ENCODE measurements around the gene ZBTB34.

ZBTB34 gene

DNA sequence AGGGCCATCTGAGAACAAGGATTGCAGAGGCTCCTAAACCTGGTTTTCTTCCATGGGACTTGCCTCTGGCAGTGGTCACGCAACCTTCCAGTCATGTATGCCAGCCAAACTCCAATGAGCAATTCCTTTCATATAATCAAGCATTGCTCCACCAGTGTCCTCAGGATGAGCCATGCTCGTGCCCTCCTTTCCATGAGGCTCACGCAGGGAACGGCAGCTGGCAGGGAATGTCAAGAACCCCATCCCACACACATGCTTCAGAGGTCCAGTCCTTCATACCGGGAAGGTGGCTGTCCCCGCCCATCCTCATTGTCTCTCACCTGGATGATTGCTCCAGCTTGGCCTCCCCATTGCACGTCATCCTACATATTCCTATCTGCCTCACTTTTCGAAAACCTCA is 13.4 kb upstream of the ZBTB34 start:
- DNase-seq: no peak

DNA sequence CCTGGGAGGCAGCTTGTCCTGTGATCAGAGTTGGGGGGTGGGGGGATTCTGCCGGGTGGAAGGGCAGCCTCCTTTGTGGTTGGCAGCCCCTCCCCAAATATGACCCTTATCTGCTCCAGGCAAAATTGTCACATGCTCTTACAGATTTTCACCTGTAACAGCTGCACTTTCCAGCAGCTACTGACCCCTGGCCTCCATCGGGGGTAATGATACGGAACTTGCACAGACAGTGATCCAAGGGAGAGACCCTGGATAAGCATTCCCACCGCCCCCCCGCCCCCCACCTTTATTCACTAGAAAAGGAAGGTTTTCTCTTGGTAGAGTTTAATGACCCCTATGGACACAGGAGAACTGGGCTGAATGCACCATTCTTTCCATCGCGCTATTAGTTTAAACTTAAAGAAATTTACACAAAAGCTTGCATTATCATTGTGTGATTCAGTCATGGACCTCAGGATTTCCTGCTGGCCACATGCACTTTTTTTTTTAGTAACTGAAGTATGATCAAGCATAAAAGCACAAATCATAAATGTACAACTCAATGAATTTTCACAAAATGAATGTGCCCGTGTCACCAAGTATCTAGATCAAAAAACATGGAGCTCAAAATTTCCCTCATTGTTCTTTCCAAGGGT is 10.7 kb upstream of the ZBTB34 start:
- DNase-seq: no peak

DNA sequence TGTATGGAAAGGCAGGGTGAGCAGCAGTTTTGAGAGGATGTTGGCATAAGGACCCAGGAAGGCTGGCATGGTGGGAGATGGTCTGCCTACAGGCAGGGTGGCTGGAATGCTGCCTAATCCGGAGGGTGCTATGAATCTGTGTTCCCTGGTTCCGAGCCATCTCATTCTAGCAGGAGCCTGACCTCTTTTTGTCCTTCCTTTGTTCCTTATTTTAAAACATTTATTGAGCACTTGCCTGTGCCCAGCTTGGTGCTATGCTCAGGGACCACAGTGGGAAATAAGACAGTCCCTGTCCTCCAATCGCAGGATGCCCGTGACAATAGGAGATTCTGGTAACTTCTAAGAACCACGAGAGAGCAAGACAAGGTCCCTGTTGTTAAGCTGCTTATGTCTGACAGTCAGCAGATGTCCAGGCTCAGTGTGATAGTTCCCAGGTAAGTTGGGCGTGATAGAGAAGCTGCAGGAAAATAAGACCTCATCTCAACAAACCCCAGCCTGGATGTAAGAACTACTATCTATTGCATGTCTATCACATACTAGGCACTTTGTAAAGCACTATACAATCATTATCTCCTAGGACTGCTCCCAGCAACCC is 9.1 kb upstream of the ZBTB34 start:
- no peak for DNase-seq

- DNase-seq: no peak
These were observed 8.3 kb upstream of the ZBTB34 start for GRCh38 chr9:126852086-126852688.

DNA sequence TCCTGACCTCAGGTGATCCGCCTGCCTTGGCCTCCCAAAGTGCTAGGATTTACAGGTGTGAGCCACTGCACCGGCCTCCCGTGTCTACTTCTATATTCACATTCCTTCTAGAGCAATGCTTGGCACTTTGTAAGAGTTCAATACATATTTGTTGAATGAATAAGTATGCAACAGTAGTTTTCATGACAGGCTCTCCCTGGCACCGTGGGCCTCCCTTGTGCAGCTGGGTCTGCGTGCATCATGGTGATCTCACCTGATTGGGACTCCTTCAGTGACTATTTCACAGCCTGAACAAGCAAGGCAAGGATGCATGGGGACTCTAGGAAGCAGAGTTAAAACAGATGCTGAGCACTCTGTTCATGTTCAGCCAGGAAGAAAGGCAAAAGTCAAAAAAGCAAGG is 6.8 kb upstream of the ZBTB34 start:
- no peak for DNase-seq

DNA sequence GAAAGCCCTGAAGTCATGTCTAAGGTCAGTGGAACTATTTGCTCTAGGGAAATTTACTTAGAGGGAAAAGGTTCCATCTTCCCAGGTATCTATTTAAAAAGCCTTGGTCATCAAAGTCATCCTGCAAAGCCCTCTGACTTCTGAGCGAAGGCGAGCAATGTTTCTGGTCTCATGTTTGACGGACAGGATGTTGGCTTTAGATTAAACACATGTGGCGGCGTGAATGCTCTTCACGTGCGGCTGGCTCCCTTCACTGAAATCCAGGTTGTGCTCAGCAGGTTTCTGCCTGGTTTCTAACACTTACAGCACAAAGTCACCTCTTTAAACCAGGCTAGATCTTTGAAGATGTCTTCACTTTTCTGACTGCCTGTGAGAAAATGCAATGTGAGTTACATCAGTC is 5.7 kb upstream of the ZBTB34 start:
- no peak for DNase-seq

- no peak for DNase-seq
These were observed 4.0 kb upstream of the ZBTB34 start for GRCh38 chr9:126856326-126856877.

DNA sequence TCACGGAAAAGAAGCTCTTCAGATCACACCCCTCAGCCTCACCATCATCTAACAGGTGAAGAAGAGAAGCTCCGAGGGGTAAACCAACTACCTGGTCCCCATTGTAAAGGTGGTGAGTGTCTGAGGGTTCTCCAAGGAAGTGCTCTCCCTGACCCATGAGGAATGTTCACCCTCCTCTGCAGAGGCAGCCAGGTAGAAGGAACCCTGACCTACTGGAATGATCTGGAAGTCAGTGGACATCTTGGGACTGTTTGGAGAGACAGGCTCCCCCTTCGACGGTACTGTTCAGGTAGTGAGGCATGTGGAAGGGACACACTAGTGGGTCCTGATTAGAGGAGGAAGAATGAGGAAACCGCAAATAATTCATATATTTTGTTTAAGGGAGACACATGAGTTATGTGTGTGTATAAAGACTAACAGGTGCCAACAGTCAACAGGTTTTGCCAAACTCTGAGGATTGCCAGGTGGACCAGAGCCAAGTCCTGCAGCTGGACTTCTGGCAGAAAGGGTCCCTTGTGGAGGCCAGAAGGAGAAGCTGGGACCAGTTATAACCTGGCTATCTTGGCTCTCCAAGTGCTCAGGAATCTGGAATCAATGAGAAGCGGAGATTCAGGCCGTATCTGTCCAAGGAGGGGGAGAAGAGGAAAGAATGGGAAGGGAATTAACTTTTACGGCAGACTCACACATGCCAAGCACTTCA is 3.0 kb upstream of the ZBTB34 start:
- DNase-seq: no peak

DNA sequence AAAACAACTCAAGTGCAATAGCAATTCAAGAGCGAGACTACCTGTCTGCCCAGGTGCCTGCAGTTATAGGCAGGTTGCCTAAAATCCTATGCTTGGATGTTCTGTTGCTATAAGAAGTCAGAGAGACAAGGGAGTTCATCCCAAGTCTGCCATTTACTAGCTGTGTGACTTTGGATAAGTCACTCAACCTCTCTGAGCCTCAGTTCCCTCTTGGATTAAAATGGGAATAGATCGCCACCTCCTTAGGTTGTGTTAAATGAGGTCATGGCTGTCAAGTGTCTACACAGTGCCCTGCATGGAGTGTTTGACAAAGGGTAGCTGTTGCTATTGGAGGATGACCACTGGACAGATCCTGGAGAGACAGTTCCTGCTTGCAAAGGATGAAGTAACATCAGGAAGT is 1.3 kb upstream of the ZBTB34 start:
- no peak for DNase-seq

DNA sequence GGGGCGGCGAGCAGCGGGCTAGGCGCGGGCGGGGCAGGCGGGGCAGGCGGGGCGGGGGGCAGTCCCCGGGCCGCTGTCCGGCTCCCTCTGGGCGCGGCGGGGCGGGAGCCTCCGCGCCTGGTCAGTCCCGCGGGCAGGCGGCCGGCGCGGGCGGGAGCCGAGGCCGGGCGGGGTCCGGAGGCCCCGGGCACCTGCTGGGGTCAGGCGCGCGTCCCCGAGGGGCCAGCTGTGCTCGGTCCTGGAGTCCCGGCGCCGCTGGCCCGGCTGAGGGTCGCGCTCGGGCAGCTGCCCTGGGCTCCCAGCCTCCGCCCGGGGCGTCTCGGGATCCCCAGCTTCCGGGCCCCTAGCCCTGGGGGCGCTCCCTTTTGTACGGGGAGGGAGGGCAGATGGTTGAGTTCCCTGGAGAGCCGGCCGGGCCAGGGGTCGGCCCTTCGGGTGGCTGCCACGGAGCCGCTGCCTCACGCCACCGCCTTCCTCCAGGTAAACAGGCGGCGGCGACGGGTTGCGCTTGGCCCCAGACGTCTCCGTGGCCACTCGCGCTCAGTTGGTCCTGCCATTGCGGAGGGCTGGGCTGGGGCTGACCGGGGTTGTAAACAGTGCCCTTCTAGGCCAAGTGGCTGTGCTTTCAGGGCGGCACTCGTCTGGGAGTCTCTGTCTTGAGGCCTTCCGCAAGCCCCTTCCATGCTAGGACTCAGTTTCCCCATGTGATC is 473 bp downstream of the ZBTB34 start:
- no peak for DNase-seq

- no peak for DNase-seq
These were observed 1.3 kb downstream of the ZBTB34 start for GRCh38 chr9:126861707-126862103.

- no peak for DNase-seq
These were observed 1.8 kb downstream of the ZBTB34 start for GRCh38 chr9:126862104-126862761.

DNA sequence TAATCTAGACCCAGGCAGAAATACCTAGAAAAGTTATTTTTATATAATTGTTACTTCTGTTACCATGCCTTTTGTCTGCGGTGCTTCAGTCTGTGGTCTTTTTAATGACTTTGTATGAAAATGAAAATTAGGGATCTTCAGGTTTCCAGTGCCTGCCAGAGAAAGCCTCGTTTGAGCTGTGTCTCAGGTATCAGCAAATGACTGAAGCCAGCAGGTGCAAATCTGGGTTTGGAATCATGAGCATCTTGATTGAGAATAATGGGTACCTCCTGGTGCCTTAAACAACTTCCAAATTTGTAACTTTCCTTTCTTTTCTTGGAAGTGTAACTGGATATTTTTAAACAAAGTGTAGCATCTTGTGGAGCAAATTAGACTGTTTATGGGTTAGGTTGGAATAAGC is 4.3 kb downstream of the ZBTB34 start:
- DNase-seq: no peak

DNA sequence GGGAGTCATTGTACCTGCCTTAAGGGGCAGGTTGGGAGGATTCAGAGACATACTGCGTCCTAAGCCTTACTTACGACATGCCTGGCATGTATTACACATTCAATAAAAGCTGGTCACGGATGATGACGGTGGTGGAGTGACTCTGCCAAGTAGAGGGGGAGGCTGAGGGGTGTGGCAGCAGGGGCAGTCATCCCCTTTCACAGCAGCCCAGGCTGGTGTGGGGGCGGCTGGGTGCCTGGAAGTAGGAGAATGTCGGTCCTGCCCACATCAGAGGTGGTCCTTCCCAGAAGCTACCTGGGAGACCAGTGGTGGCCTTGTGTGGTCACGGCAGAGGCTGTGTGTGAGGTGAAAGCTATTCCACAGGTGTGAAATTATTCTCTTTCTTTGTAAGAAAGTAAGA is 8.9 kb downstream of the ZBTB34 start:
- no peak for DNase-seq

- DNase-seq: no peak
These were observed 12.1 kb downstream of the ZBTB34 start for GRCh38 chr9:126872516-126872915.

DNA sequence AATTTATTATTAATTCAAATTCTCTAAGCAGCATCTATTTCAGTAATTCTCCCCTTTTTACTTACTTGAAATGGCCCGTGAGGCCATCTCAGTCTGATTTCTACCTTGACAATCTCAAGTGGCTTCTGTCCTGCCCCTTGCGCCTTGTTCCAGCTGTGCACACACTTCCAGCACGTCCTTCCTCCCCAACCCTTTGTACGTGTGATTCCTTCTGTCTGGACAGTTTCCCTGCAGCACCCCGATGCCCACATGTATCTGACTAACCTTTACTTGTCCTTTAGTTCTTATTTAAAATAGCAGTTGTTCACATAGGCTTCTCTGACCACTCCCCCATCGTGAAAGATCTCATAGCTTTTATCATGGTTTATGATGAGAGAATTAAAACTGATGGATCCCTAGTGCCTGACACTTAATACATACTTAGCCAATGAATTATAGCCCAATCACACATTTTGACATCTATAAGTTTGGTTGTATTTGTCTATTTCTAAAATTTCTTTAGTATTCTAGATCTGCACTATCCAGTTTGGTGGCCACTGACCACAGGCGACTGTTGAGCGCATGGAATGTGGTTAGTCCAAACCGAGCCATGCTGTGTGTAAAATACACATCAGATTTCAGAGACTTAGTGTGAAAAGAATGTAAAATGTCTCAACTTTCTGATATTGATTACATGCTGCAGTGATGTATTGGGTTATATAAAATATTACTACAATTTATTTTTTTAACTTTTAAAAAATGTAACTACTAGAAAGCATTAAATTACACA is 14.3 kb downstream of the ZBTB34 start:
- DNase-seq: no peak

- DNase-seq: no peak
These were observed 15.5 kb downstream of the ZBTB34 start for GRCh38 chr9:126875756-126876510.

DNA sequence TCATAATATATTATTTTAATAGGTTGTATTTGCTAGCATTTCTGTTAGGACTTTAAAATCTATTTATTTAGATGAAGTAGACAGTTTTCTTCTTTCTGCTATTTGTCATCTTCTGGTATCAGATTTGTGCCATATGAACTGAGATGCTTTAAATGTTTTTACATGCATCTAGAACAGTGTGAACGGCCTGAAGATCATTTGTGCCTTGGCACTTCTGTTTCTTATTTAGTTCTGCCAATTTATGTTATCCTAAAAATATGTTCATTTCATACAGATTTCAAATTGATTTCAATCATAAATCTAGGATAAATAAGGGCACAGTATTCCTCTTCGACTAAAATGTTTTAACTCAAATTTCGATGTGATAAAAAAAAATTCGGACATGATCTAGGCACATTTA is 16.1 kb downstream of the ZBTB34 start:
- DNase-seq: no peak

DNA sequence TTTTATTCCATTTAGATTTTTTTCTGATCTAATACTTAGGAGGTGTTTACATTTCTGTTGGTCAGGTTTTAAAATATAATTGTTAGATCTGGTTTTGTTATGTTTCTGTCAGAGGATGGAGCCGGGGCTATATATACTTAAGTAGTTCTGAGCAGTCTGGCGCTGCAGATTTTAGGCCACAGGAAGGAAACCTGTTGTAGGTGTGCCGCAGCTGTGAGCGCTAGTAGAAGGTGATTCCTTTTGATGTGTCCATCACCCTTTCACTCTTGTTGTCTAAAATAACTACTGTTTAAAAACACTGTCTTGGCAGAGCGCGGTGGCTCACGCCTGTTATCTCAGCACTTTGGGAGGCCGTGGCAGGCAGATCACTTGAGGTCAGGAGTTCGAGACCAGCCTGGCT is 17.0 kb downstream of the ZBTB34 start:
- no peak for DNase-seq

GRCh38 chr9:126879288-126879687 is 18.8 kb downstream of the ZBTB34 start:
- no peak for DNase-seq
